Measurements from ENCODE around the gene SREBF1.

SREBF1 gene

GRCh38 chr17:17822616-17823015 lies 14.2 kb downstream of the SREBF1 start:
- FAIRE-seq, result no peak

DNA sequence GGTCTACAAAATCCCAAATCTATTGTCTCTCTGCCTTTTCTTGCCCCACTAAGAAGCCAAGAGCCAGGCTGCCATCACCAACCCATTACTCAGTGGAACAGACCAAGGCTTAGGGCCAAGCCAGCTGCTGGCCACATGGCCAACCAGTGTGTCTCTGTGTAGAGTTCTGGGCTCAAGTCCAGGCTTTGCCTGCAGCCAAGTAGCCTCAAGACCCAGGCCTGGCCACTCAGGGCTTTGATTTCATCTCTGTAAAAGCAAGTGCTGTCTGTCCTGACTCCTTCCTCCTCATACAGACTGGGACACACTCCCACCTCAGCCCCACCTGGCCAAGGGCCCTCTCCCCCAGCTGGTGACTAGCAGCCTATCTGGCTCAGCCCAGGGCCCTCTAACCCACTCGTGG lies 14.6 kb downstream of the SREBF1 start:
- FAIRE-seq, result no peak

DNA sequence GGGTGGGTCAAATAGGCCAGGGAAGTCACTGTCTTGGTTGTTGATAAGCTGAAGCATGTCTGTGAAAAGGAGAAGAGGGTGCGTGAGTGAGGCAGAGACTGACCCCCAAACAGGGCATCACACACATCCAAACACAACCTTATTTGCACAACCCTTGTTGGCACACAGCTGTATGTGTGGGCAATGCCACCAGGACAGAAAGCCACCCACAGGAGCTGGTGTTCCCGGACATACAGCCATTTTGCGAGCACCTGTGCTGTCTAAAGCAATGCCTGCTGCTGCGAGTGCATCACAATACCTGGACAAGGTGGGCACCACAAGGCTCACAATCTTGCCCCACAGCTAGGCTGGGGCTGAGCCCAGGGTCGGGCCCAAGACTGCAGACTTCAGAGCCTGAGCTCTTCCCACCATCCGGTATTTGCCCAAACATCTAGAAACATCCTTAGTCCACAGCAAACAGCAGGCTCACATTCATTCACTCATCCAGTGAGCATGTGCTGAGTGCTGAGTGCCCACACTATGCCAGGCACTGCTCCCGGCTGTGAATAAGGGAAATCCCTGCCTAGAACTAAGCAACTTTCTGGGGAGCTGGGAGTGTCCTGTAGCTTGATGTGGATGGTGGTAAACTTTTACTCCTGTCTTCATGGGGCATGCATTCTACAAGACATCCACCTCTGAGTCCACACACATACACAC lies 16.2 kb downstream of the SREBF1 start:
- FAIRE-seq, result no peak

DNA sequence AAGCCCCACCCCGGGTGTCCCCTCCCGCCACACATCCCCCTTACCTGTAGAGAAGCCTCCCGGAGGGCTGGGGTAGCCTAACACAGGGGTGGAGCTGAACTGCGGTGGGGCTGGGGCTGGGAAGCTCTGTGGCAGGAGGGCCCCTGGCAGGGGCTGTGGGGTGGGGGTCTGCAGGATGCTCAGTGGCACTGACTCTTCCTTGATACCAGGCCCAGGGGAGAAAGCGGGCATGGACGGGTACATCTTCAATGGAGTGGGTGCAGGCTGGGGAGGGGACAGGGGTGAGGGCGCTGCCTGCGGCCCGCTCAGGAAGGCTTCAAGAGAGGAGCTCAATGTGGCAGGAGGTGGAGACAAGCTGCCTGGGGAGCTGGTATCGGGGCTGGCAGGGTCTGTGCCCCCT lies 16.7 kb downstream of the SREBF1 start:
- FAIRE-seq, result no peak

GRCh38 chr17:17819561-17819995 lies 17.2 kb downstream of the SREBF1 start:
- peak; percentile 58 for FAIRE-seq

DNA sequence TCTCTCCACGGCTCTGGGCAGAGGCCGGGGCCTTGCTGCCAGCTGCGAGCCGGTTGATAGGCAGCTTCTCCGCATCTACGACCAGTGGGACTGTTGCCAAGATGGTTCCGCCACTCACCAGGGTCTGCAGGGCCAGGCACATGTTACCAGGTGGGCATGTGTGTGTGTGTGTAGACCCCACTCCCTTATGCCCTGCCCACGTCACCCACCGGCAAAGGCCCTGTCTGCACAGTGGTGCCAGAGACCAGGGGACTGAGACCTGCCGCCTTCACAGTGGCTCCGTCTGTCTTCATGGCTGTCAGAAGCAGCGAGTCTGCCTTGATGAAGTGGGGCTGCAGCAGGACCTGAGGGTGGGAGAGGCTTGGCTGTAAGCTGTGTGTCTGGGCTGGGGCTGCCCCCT lies 17.7 kb downstream of the SREBF1 start:
- FAIRE-seq, result no peak

GRCh38 chr17:17818088-17818526 lies 18.7 kb downstream of the SREBF1 start:
- no peak for FAIRE-seq

DNA sequence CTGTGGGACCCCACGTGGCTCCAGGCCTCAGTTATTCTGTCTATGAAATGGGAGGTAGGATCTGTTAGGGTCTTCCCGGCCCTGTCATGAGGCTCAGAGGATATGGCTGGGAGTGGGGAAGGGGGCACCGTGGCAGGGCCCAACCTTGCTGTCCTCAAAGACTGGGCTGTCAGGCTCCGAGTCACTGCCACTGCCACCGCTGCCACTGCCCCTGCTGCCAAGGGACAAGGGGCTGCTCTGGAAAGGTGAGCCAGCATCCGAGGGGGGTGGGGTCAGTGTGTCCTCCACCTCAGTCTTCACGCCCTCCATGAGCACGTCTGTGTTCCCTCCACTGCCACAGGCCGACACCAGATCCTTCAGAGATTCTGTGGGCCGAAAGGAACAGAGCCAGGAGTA lies 19.2 kb downstream of the SREBF1 start:
- no peak for FAIRE-seq

DNA sequence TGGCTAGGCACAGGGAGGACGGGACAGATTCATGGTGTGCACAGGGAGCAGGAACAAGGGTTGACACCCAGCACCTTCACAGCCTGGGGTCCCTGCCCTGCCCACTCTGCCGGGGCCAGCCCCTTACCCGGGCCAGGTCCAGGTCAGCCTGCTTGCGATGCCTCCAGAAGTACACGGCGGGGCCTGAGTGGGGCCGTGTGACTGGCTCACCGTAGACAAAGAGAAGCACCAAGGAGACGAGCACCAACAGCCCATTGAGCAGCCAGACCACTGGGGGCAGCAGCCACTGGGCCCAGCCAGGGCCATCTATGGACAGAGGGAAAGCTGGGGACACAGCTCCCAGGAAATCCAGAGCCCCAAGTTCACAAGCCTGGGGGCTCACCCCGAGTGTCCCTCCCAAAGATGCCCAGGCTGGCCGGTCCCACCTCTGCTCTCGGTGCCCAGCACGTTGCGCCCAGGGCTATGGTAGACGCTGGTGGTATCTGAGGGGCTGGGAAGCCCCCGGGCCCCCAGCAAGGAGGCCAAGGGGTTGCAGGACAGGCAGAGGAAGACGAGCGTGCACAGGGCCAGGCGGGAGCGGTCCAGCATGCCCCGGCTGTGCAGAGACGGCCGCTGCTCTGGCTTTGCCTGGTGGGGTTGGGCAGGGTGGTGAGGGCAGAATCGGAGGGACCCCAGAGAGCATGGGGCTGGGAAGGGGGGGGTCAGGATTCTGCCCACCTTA lies 19.8 kb downstream of the SREBF1 start:
- FAIRE-seq, result no peak

GRCh38 chr17:17816240-17816814 lies 20.5 kb downstream of the SREBF1 start:
- no peak for FAIRE-seq

- no peak for FAIRE-seq
These were observed 21.2 kb downstream of the SREBF1 start for GRCh38 chr17:17815436-17816200.

- no peak for FAIRE-seq
These were observed 21.8 kb downstream of the SREBF1 start for GRCh38 chr17:17815062-17815406.

DNA sequence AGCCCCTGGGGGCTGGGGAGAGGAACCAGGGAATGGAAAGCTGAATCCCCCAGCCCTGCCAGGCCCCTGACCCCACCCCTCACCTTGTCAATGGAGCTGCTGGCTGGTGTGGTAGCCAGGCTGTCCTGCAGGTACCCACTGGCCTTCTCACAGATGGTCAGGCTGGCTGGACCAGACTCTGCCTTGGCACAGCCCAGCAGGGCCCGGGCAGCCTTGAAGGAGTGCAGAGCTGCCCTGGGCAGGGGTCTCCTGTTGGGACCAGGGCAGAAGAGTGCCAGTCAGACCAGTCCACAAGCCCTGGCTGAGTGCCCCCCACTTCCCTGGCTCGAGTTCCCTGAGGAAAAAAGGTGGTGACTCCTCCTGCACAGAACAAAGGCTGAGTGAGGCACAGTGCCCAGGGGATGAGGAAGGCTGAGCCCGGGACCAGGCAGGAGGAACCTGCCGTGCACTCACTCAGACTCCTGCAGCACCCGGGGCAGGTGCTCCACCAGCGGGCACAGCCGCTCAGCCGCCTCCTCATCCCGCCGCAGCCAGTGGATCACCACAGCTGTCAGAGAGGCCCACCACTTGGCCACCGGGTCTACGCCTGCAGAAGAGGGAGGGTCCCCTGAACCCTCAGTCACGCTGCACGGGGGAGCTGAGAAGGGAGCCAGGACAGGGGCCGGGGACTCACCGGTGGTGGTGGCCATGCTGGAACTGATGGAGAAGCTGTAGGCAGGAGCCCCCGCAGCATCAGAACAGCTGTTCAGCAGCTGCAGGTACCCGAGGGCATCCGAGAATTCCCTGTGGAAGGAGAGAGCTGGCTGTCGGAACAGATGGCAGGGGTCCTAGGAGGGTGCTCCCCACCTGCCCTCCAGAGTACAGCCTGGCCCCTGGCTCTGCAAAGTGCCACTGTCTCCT lies 22.4 kb downstream of the SREBF1 start:
- no peak for FAIRE-seq

DNA sequence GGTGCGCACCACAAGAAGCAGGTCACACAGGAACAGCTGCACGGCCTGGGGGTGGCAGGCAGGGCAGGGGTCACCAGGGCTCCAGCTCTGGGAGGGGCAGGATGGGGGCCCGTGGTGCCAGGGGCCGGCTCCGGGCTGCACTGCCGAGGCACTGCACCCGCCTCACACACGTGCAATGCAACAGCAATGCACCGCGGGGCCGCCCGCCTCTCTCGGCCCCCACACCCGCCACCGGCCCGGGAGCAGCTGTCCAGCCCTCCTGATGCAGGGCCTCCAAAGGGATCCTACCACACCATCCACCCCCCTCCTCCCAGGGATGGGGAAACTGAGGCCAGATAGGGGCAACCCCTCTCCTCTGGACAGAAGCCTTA lies 23.1 kb downstream of the SREBF1 start:
- FAIRE-seq, result no peak

DNA sequence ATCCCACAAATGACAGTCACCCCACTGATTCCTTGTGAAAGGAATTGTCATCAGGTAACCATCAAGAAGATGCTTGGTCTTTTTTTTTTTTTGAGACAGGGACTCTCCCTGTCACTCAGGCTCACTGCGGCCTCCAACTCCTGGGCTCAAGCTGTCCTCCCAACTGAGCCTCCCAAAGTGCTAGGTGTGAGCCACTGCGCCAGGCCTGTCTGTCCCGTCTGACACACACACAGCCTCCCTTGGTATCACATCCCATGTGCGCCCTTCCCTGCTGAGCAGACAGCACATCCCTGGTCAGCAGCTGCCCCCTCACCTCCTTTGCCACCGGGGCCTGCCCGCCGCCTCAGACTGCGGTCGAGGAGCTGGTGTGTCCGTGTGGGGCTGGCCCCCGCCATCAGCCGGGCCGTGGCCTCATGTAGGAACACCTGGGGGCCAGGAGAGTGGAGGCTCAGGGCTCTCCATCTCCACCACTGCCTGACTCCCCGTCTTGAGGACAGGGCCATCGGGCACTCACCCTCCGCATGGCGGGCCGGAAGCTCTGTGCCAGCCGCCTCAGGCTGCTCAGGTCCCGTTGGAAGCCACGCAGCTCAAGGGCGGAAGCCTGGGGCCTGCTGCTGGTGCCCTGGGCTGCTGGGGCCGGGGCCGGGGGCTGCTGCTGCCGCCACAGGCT lies 23.6 kb downstream of the SREBF1 start:
- FAIRE-seq, result no peak

GRCh38 chr17:17812211-17813054 lies 24.4 kb downstream of the SREBF1 start:
- no peak for FAIRE-seq

GRCh38 chr17:17811381-17812210 lies 25.2 kb downstream of the SREBF1 start:
- FAIRE-seq, result no peak

DNA sequence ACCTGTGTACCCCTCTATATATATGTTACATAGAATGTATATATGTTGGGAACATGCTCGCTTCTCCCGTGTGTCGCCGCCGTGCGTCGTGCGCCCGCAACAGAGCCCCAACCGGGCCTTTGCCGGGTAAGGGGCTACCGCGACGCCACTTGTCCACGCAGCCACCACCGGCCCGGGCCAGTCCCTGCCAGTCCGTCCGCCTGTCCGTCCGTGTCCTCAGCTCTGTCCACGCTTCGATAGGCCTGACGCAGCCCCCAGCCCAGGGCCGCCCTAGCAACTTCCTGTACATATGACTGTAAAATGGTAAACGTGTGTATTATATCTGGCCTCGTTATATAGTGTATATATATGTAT lies 25.9 kb downstream of the SREBF1 start:
- FAIRE-seq, result no peak

DNA sequence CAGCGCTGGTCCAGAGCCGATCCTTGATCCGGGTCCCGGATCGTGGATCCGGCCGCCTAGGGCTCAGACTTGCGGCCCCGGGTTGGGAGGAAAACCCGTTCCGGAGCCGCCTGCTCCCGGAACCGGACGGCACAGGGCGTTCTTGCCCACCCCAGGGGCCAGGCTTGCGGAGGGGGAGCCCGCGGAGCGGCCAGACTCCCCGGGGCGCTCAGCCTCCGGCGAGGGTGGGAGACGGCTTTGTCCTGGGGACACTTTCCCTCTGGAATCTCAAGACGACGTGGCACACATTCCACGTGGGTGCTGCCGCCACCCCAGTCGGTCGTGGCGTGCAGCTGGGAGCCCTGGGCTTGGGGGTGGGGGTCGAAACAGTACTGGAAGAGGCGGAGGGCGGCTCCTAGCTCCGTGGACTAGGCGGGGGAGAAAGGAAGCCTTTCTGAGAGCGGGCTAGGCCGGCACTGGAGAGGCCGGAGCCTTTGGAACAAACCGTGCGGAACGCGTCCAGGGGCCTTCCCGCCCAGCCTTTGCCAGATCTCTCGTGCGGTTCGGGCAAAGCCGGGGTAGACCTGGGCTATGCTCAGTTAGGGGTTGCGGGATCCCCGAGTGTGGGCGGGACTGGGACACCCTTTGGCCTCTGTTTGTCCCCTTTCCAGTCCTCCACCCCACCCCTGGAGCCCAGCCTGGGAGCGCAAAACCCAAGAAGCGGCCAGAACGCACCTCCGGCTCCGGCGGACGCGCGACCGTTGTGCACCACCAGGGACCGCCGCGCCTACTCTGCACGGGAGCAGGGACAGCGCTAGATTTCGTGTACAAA lies 26.5 kb downstream of the SREBF1 start:
- no peak for FAIRE-seq

Data from islet of Langerhans (tissue), 1 donor.